Bronchial epithelial cell (primary cell): ENCODE data around the gene GPC4. TPM values are rescaled to one million over a fixed set of nuclear protein-coding genes. Genes with fewer than 3 reads are reported as not detected.

Experiments used
- DNase-seq: peaks from one replicate; pipeline ENCODE4 v3.0.0-alpha.2; 2010; ENCODE audit warnings: low read depth
- FAIRE-seq: peaks from 2 replicates; lab custom pipeline; 2011; peaks lifted over from hg19 to GRCh38; lab: Jason Lieb, UNC
- H3K27me3 ChIP-seq: 2 replicates; pipeline ENCODE4 v1.5.1; 2011; ENCODE audit warnings: low read length; ENCODE audit not compliant: control insufficient read depth, insufficient read depth
- H3K36me3 ChIP-seq: 2 replicates; pipeline ENCODE4 v1.5.1; 2011; ENCODE audit warnings: low read length; ENCODE audit not compliant: control insufficient read depth, insufficient read depth
- H3K4me3 ChIP-seq: 2 replicates; pipeline ENCODE4 v1.5.1; 2011; ENCODE audit warnings: mild to moderate bottlenecking, low read depth, low read length, control low read depth
- total RNA-seq: library from RNA; depleted of rRNA; stranded (reverse); fragments of >200 nt; gene quantifications from 2 replicates; pipeline ENCODE4 v1.2.1, GENCODE V29; 2014
- TF ChIP-seq, protein P1 (sequence below): IDR thresholded peaks from 2 replicates; pipeline ENCODE4 v1.5.1; 2011; ENCODE audit warnings: mild to moderate bottlenecking, moderate library complexity, low read length, control low read depth, inconsistent platforms; ENCODE audit not compliant: insufficient read depth, severe bottlenecking

Gene GPC4
- total RNA-seq, 1 donor from 2014 or later: 0.26 TPM

DNA sequence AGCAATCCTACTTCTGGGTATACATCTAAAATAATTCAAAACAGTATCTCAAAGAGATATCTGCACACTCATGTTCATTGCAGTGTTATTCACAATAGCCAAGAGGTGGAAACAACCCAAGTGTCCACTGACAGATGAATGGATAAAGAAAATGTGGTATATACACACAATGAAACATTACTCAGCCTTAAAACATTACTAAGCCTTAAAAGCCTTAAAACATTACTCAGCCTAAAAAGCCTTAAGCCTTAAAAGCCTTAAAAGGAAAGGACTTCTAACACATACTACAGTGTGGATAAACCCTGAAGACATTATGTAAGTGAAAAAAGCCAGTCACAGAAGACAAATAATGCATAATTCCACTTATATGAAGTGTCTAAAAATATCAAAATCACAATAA lies 156.8 kb downstream of the GPC4 start:
- no peaks in the 10 kb centered on the region for H3K36me3 ChIP-seq
- TF ChIP-seq, protein P1, sequence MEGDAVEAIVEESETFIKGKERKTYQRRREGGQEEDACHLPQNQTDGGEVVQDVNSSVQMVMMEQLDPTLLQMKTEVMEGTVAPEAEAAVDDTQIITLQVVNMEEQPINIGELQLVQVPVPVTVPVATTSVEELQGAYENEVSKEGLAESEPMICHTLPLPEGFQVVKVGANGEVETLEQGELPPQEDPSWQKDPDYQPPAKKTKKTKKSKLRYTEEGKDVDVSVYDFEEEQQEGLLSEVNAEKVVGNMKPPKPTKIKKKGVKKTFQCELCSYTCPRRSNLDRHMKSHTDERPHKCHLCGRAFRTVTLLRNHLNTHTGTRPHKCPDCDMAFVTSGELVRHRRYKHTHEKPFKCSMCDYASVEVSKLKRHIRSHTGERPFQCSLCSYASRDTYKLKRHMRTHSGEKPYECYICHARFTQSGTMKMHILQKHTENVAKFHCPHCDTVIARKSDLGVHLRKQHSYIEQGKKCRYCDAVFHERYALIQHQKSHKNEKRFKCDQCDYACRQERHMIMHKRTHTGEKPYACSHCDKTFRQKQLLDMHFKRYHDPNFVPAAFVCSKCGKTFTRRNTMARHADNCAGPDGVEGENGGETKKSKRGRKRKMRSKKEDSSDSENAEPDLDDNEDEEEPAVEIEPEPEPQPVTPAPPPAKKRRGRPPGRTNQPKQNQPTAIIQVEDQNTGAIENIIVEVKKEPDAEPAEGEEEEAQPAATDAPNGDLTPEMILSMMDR: no peak

DNA sequence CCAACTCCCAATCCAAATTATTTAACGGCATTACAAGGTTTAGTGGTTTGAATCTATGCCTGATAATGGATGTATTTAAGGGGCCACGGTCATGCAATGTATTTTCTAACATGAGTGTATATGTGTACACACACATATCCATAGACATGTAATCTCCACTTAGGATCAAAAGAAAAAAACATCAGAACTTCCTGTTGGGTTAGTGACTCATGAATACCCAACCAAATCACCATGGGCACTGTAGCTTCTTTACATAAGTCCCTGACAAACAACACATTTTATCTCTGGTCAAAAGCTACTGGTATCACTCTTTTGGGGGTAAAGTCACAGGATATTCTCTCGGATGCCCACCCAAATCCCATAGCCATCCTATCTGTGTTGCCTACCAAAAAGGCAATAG lies 160.6 kb downstream of the GPC4 start:
- no peak overlapping the region for H3K4me3 ChIP-seq
- TF ChIP-seq, protein P1: no peak
- H3K27me3 ChIP-seq: no peaks in the 10 kb centered on the region
- no peaks in the 10 kb centered on the region for H3K36me3 ChIP-seq
- FAIRE-seq (no peak), DNase-seq (peak; percentile 81)

More for the DNA sequence above, 156.8 kb downstream of the GPC4 start:
- Histone ChIP-seq H3K27me3 (no peaks in the 10 kb centered on the region), H3K4me3 (no peak overlapping the region)
- DNase-seq (peak; percentile 68), FAIRE-seq (no peak)

GRCh38 chrX:133251204-133251603 lies 164.1 kb downstream of the GPC4 start:
- no peaks in the 10 kb centered on the region for H3K36me3 ChIP-seq
- TF ChIP-seq, protein P1: no peak
- no peak for FAIRE-seq

DNA sequence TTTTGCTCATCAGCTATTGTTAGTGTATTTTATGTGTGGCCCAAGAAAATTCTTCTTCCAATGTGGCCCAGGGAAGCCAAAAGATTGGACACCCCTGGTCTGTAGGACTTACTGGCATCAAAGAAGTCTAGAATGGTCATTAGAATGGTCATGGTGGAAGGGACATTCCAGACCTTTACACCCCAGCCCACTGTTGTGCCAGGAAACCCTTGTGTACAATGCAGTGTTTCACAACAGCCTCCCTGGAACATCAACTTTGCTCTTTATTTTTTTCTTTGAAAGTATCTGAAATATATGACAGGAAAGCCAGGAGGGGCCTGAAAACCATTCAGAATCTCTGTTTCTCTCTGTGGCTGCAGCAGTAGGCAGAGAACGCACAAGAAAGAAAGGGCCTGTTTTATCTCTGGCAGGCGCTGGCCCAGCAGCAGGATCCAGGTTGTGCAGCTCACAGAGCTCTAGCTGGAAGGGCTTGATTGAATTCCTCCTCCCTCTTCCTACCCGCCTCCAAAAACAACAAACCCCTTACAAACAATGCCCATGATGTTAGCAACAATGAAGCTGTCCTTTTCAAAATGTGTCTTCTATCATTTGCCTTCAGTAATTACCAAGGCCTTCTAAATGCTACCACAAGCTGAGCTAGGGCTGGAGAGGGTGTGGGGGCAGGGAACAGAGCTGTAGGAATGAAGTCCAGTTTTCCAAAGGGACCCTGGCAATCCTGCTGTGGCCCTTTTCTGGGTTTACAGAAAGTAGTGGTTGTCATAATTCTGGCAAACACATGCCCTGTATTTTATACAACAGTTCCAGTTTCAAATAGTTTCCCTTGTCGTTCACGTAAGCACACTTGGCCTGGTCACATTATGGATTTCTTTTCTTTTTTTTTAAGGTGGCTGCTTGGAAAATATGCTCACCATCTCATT lies 164.8 kb downstream of the GPC4 start:
- Histone ChIP-seq H3K4me3 (no peak overlapping the region), H3K36me3 (no peaks in the 10 kb centered on the region), H3K27me3 (no peaks in the 10 kb centered on the region)
- DNase-seq: no peak
- TF ChIP-seq, protein P1: no peak
- FAIRE-seq: no peak

More at GRCh38 chrX:133251204-133251603, 164.1 kb downstream of the GPC4 start:
- no peak for DNase-seq
- H3K4me3 ChIP-seq: no peak overlapping the region
- H3K27me3 ChIP-seq: no peaks in the 10 kb centered on the region

Other genes with a start within 250 kb of the GPC4 start
- gene TFDP3, start 197.1 kb downstream of the GPC4 start, total RNA-seq: not detected in 2 replicates